Activated CD8-positive, alpha-beta memory T cell treated with anti-CD3 and anti-CD28 coated beads for 4 hours (primary cell): Measurements from ENCODE around the gene AGBL4.
"Not testable (repeated sequence)": the region's sequence is repeated elsewhere in the genome, so short reads cannot be mapped to it uniquely, and the experiment has no call there.

Experiments used
- DNase-seq, 2 donors: peaks; one replicate each; pipeline ENCODE4 v3.0.0-alpha.2; 2020; ENCODE audit warnings: low read depth in 2 of 2

The AGBL4 gene

GRCh38 chr1:49036700-49037099 lies 987.1 kb downstream of the AGBL4 start:
- DNase-seq = no peak

GRCh38 chr1:49028396-49028795 lies 995.4 kb downstream of the AGBL4 start:
- no peak for DNase-seq

- DNase-seq = no peak
Observed at GRCh38 chr1:49026230-49026811, 997.4 kb downstream of the AGBL4 start.

- no peak for DNase-seq
Observed at GRCh38 chr1:49016030-49016977, 1007.5 kb downstream of the AGBL4 start.

DNA sequence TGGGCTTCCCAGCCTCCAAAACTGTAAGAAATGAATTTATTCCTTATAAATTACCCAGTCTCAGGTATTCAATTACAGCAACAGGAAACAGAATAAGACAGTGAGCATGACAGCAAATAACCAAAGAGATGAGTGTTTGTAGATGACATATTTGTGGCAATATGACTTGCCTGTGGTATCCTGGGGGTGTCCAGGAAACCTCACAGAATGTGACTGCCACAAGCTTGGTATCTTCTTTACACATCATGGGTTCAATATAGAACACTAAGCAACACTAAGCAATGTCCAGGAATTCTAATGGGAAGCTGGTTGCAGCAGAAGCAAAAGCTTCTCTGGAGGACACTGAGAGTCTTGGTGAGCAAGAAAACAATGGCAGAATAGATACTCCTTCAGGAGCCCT lies 1010.7 kb downstream of the AGBL4 start:
- no peak for DNase-seq

- DNase-seq = not testable (repeated sequence)
Observed at GRCh38 chr1:49002981-49003380, 1020.8 kb downstream of the AGBL4 start.

DNA sequence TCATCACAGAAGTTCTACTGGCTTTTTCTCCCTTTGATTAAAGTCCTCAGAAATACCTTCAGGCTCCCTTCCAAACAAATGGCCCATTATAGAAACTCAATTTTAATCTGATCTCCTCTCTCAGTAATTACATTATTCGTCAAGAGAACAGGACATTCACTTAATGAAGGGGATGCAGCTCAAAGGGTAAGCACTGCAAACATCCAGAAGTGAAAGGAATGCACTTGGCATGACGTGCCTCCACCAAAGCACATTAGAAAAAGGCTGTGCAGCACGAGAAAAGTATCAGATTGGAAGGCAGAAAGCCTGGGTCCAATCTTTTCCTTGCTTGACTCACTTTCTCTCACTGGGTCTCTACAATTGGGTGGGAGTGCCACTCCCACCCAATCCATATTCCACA lies 1024.4 kb downstream of the AGBL4 start:
- DNase-seq = no peak

DNA sequence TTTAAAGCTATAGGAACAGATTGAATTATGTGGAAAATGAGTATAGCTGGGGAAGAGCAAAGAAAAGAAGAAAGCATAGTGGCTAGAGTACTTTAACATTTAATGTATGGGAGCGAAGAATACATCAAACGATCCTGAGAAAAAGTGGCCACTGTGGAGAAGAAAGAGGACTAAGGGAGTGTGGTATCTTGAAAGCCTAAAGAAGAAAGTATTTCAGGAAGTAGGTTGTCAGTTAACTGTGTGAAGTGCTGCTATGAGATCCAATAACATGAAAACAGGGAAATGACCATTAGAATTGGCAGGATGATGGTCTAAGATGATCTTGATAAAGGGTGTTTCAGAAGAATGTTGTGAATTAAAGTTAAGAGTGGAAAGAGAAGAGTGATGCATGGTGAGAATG lies 1027.4 kb downstream of the AGBL4 start:
- no peak for DNase-seq

DNA sequence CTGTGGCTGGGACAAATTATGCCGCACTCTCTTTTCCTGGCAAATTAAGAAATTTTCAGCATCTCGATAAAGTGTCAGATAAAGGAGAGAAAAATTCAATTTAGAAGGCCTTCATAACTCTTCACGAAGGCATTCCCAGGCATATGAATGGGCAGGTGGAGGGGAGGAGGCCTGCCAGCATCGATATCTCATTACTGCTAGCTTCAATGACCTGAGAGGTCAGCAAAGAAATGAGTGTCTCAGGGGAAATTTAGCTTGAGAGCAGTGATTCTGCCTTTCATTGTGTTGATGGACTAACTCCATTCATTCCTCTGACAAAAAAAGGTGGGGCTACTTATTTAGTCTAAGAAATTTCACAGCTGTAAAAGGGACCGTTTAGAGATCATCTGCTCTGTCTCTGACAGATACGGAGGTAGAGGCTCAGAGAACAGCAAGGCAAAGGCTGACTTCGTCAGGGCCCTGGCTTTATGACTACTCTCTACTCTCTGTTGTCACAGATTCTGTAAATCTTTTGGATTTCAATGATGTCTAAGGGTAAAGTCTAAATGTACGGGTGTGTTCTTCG lies 1035.0 kb downstream of the AGBL4 start:
- no peak for DNase-seq

DNA sequence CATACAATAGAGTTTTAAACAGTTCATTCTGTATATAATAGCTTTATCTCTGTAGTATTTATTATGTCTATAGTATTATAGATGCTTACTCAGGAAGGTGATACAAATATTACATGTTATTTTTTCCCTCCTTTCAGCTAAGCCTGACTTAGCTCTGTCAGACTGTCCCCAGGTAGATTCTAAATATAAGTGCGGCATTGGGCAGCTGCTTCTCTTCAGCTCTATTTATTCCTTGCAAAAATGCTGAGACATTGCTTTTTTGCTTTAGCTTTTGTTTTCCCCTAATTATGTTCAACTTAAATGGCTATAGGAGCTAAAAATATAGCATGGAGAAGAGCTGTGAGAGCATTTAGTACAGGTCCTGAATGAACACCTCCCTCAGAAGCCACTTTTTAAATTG lies 1043.8 kb downstream of the AGBL4 start:
- DNase-seq = no peak

DNA sequence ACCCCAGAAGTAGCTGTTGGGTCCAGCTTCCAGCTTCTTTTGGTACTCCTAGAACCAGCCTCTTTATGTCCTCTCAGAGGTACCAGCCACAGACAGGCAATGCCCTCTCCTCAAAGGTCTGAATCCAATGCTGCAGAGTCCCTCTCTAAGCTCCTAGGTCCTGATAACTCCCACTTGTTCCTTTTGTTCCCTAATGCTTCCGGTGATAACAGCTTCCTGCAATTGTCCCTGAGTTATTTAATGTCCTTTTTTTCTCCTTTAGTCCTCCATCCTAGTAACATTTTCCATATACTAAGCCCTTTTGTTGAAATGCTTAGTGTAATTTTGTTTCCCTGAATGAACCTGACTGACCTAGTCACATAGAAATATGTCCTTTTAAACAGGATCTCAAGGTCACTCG lies 1045.3 kb downstream of the AGBL4 start:
- no peak for DNase-seq

DNA sequence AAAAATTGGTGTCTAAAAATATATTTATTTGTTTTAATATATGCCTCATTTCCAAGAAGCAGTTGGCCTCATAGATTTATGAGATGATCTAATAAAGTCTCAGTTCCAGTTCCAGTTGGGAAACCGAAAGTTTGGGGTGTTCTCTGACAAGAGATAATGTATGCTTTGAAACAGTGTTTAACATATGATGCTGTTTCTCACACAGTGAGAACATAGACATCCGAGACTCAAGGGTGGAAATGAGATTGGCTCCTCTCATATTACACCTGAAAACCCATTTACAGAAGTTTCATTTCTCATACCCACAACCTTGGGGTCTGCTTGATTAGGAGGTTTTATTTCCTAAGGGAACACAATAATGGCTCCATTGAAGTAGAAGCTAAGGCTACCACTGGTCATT lies 1046.5 kb downstream of the AGBL4 start:
- DNase-seq = no peak

GRCh38 chr1:48969971-48970370 lies 1053.8 kb downstream of the AGBL4 start:
- DNase-seq = no peak

- no peak for DNase-seq
Observed at GRCh38 chr1:48967318-48967717, 1056.4 kb downstream of the AGBL4 start.

DNA sequence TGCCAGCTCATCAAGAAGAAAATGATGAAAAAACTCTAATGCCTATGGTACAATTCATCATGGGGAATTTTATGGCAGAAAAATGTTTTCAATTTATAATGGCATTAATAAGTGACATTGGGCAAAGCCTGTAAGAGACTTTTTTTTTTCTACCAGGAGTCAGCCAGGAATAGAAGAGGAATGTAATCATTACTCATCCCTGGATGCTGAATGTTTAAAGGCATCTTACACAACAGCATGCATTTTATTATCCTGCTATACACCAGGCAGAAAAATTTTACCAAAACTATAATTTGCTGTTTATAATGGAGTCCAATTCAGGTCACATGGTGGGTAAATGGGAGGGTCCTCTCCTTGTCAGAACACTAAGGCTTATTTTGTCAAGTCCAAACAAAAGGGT lies 1057.2 kb downstream of the AGBL4 start:
- DNase-seq = no peak

GRCh38 chr1:48960320-48960719 lies 1063.4 kb downstream of the AGBL4 start:
- no peak for DNase-seq

GRCh38 chr1:48955774-48956173 lies 1068.0 kb downstream of the AGBL4 start:
- DNase-seq = no peak

- no peak for DNase-seq
Observed at GRCh38 chr1:48953617-48954016, 1070.1 kb downstream of the AGBL4 start.

DNA sequence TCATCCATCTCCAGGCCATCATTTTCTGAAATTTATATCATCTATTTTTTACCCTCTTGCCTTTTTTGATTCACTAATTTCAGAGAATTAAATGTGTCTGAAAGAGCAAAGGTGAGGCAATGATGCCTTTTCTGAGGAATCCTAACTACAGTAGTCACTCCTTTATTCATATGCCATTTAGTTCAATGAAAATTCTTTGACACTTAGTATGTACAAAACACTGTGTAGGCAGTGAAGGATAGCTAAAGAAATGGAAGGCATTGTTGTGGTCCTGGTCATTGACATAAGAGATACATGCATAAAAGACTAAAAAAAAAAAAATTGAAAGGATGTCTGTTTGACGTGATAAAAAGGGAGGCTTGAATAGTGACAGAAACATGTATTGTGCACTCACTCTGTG lies 1075.2 kb downstream of the AGBL4 start:
- no peak for DNase-seq

DNA sequence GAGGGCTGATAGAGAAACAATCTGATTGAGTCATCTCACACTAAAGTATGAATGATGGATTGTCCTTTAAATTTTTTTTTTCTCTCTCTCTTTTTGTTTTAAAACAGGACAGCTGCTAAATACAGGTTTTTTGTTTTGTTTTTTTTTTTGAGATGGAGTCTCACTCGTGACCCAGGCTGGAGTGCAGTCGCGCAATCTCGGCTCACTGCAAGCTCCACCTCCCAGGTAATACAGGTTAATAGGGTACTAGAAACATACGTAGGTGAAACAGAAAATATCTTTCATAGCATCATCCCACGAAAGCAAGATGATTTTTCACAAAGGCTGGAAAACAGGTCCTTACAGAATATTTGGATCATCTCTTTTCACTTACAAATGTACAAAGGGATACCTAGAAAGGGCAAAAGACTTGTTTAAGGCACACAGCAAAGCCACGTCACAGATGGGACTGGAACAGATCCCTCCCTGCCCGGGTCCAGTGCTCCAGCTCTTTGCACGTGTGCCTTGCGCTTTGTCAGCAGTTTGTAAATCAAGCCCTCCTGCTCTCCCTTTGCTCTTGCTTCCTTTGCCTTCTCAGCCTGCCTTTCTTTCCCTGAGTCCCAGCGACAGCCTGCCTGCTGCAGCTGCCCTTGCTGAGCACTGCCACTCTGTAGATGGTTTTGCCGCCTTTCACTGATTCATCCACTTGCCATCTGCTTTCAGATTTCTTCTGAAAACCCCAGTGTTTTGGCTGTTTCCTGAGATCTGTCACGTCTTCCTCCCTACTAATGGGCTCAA lies 1075.8 kb downstream of the AGBL4 start:
- DNase-seq = no peak

GRCh38 chr1:48946070-48946469 lies 1077.7 kb downstream of the AGBL4 start:
- no peak for DNase-seq

DNA sequence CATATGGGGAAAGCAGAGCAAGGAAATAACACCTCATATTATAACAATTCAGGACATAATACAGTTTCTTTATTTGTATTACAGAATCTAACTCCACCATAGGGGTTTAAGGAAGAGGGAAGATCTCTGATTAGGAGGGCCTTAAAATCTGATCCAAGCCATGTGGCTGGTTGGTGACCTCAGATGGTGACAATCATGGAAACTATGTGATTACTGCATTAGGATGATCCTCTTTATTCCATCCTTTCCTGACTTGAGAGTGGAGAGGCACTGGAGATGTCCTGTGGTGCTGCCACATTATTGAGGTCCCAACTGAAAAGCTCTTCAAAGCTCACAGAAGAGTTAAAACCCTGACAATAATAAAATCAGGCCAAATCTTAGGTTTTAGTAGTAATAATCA lies 1078.9 kb downstream of the AGBL4 start:
- DNase-seq = no peak
